HG02981 (cell line): Measurements from ENCODE around the gene GPR162.
"Not testable (repeated sequence)": the region's sequence is repeated elsewhere in the genome, so short reads cannot be mapped to it uniquely, and the experiment has no call there.

Experiments used
- ATAC-seq: cut with Tn5 transposase; IDR thresholded peaks from one replicate; pipeline ENCODE4 v1.9.1; 2021; ENCODE audit warnings: mild to moderate bottlenecking, moderate library complexity; ENCODE audit not compliant: unreplicated experiment

The GPR162 gene

DNA sequence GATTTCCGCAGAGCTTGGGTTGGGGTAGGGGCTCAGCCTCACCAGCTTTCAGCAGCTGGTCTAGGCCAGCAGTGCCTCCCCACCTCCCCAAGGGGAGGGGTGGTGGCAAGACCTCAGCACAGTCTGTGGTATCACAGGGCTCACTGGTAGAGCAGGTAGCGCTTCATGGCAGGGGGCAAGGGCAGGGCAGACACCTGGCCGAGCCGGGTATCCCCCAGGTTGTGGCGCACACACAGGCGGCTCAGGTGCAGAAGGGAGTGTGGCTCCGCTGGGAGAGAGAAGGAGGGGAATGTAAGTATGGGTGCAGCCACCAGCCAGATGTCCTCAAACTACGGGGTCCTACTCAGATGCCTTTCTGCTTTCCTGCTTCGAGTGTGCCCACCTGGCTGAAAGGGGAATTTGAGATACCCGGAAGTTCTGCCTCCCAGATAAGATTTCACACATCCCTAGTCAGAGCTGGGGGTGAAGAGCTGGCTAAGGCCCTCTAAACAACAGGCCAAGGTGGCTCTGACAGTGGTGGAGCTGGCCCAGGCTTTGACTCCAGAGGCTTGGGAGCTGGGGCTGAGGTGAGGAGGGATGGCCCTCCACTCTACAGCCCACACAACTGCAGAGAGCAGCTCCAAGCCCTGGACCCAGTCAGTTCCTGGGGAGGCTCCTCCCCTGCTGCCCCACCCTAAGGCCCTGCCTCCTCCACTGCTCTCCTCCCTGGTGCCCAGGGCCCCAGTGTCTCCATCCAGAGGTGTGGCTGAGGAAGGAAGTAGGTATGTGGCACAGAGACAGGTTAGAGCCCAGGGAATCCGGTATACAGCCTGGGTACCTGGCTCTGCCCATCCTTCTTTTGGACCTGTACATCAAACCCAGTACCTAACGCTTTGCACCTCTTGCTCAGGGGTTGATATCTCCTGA, 49.7 kb downstream of the GPR162 start:
- ATAC-seq = no peak

GRCh38 chr12:6872073-6873048, 50.7 kb downstream of the GPR162 start:
- no peak for ATAC-seq

DNA sequence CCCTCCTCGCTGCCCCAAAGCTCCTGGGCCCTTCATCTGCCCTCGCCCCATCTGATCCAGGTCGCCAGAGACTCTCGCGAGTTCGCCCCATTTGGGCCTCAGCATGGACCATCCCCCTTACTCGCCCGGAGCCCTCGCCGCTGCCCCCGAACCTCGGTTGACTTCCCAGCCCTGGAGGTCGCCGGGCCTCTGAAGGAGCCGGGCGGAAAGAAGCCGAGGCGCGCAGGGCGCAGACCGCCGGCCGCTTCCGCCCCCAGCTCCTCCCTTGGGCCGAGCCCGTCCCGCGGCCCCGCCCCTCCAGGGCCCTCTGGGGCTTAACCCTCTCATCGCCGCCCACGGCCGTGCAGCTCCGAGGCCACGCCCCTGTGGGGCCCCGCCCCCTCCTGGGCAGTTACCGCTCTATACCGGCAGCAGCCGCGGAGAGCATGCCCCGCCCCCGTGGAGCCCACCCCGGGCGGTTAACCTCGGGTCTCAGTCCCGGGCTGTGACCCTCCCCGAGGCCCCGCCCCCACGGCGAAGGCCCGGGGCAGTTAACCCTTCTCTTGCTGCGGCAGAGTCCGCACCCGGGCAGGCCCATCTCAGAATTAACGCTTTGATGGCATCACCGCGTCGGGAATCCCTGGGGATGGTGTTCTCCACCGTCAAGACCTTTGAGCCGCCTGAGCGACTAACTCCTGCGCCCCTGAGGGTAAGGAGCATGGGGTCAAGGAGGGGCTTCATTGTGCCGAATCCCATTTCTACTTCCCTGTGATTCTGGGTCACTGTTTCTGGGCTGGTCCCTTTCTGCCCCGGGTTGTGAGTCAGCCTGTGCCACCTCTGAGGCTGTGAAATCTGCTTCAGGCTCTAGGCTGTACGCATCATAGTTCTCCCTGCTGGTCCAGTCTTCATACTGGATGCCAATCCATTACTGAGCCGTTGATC, 51.7 kb downstream of the GPR162 start, which contains the start of gene SPSB2:
TSS of gene SPSB2 (minus strand) at position 210 of the 921 bp plus-strand sequence. CDS start 402 bp downstream, outside the sequence.
- peak; percentile 67 for ATAC-seq

- ATAC-seq = not testable (repeated sequence)
Measured at GRCh38 chr12:6874015-6874368, 52.4 kb downstream of the GPR162 start.
